ENCODE measurements around the gene CPT2. TPM values are rescaled to one million over a fixed set of nuclear protein-coding genes. Genes with fewer than 3 reads are reported as not detected.

The CPT2 gene
- total and polyA plus RNA-seq, 10 donors, result 7.1 to 30.9 (median 16.8) TPM

DNA sequence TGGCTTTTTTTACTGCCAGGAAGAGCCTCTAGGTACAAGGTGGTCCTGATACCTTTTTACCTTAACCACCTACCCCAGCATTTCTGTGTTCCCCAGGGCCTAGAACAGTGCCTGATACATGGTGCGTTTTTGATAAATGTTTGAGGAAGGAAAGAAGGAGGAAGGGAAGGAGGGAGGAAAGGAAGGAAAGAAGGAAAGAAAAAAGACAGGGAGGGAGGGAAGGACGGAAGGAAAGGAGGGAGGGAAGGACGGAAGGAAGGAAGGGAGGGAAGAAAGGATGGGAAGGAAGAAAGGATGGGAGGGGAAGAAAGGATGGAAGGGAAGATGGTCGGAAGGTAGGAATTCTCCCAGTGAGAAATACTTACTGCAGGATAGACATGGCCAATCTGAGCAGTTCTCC is 53.7 kb downstream of the CPT2 start:
- TF ChIP-seq POLR2A (IDR thresholded peaks at IDR 0.05), result no peak
- TF ChIP-seq POLR2AphosphoS5 (IDR thresholded peaks at IDR 0.05), result no peak
- TF ChIP-seq, protein P1, sequence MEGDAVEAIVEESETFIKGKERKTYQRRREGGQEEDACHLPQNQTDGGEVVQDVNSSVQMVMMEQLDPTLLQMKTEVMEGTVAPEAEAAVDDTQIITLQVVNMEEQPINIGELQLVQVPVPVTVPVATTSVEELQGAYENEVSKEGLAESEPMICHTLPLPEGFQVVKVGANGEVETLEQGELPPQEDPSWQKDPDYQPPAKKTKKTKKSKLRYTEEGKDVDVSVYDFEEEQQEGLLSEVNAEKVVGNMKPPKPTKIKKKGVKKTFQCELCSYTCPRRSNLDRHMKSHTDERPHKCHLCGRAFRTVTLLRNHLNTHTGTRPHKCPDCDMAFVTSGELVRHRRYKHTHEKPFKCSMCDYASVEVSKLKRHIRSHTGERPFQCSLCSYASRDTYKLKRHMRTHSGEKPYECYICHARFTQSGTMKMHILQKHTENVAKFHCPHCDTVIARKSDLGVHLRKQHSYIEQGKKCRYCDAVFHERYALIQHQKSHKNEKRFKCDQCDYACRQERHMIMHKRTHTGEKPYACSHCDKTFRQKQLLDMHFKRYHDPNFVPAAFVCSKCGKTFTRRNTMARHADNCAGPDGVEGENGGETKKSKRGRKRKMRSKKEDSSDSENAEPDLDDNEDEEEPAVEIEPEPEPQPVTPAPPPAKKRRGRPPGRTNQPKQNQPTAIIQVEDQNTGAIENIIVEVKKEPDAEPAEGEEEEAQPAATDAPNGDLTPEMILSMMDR (IDR thresholded peaks at IDR 0.05 in 8 of 11, conservative IDR thresholded peaks at IDR 0.05 in 3 of 11), result no peak
- H3K4me1 ChIP-seq, result peaks cover 0 to 11% (median 0%) of the 10 kb centered on the region in 6 donors
- peaks cover 0 to 55% (median 0%) of the 10 kb centered on the region in 6 donors for H3K36me3 ChIP-seq
- H3K27me3 ChIP-seq (replicated peaks in 1 of 7), result no peaks in the 10 kb centered on the region
- DNase-seq, result no peak
- H3K4me3 ChIP-seq, result no peak overlapping the region
- no peaks in the 10 kb centered on the region for H3K9me3 ChIP-seq
- 79 to 91% (median 83%) methylated on average over 4 of the region's 4 CpGs for WGBS, 5 donors
- intact Hi-C loops (cut with DNase I; ENCODE audit: low total_unique reads), result no loop called here
- H3K27ac ChIP-seq, result no peak overlapping the region

DNA sequence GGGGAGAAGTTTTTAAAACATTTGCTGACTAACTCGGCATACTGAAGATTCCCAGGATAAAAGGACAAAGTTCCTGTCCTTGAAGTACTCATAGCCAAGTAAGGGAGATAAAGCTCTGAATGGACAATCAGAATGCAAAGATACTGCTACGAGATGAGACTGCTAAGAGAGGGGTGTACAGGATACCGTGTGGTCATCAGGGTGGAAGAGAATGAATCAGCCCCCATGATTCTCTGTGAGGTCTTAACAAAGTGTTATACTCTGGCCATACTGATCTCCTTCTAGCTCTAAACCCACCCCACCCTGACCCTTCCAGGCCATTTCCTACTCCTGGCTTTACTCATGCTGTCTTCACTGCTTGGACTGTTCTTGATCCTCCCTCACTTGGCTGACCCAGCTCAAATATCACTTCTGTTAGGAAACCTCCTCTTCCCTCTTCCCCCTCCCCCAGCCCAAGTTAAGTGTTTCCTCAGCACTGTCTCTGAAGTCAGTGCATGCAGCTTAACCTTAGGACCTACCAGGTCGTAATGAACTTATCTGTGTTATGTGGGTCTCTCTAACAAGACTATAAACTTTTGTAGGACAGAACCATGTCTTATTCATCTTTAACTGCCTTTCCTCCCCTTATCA is 57.5 kb downstream of the CPT2 start:
- no peak for DNase-seq
- Histone ChIP-seq H3K27me3 (replicated peaks in 1 of 7) (no peaks in the 10 kb centered on the region), H3K4me1 (no peaks in the 10 kb centered on the region), H3K36me3 (peaks cover 0 to 87% (median 0%) of the 10 kb centered on the region in 6 donors), H3K9me3 (no peaks in the 10 kb centered on the region), H3K4me3 (no peak overlapping the region), H3K27ac (no peak overlapping the region)
- intact Hi-C loops (cut with DNase I; ENCODE audit: low total_unique reads), result no loop called here
- TF ChIP-seq, protein P1 (IDR thresholded peaks at IDR 0.05 in 8 of 11, conservative IDR thresholded peaks at IDR 0.05 in 3 of 11), result no peak
- TF ChIP-seq POLR2A (IDR thresholded peaks at IDR 0.05) (no peak), POLR2AphosphoS5 (IDR thresholded peaks at IDR 0.05) (no peak)
- WGBS, 5 donors, result 77 to 85% (median 80%) methylated on average over 4 of the region's 4 CpGs

DNA sequence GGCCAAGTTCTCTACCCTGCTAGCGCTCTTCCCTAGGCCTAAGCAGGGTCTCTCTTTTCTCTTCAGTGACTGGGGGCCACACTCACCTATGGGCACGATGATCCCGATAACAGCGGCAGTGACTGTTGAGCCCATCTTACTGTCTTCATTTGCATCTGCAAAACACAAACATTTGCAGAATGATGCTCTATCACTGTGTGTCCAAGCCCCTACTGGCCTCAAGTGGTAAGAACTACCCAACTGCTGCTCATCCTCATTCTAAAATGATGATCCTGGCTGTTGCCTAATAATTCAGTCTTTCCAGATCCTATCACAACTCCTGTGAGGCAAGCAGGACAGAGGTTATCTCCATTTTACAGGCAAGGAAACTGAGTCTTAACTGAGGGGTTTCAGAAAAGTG is 58.4 kb downstream of the CPT2 start:
- Histone ChIP-seq H3K4me1 (no peaks in the 10 kb centered on the region), H3K27me3 (replicated peaks in 1 of 7) (no peaks in the 10 kb centered on the region), H3K36me3 (peaks cover 0 to 87% (median 0%) of the 10 kb centered on the region in 6 donors), H3K27ac (no peak overlapping the region), H3K9me3 (no peaks in the 10 kb centered on the region), H3K4me3 (no peak overlapping the region)
- intact Hi-C loops (cut with DNase I; ENCODE audit: low total_unique reads), result no loop called here
- DNase-seq, result no peak
- TF ChIP-seq POLR2A (IDR thresholded peaks at IDR 0.05) (no peak), POLR2AphosphoS5 (IDR thresholded peaks at IDR 0.05) (no peak)
- TF ChIP-seq, protein P1 (IDR thresholded peaks at IDR 0.05 in 8 of 11, conservative IDR thresholded peaks at IDR 0.05 in 3 of 11), result no peak
- WGBS, 5 donors, result 89 to 100% (median 97%) methylated on average over 4 of the region's 4 CpGs

DNA sequence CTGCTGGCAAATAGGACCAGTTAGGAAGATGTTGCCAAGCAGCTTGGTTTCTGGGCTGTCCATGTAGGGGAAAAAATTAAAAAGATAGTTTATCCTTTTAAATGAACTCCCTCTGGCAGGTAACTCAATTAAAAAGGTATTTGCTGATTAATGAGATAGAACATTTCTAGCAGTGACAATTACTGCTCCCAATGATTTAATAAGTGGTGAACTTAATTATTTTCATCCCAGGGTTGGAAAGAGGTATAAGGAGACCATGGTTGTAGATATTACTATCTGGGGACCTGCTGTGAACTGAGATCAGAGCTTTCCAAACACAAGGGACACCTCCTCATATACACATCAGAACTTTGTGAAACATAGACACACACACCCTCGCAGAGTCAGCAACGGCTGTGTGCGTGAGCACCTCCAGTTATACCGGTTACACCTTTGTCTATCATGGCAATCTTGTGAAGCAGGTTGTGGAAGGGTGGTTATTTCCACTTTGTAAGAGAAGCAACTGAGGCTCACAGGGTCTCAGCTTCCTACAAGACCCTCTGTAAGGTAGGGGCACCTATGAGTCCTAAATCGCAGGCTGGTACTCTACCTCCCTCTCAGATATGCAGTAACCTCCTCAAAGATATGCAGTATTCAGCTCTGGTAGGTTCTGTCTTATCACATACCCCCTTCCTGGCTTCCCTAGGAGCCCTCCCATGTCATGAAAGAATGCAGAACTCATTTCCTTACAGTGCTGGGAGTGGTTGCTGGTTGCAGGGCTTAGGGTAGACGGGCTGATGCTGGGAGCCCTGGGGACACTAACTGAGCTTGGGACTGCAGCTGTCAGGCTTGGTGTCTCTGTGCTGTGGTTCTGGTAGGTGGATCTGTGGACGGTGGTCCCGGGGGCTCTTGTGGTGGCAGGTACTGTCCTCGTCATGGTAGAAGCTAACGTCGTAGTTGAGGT is 60.2 kb downstream of the CPT2 start:
- no peak overlapping the region for H3K27ac ChIP-seq
- intact Hi-C loops (cut with DNase I; ENCODE audit: low total_unique reads), result no loop called here
- no peak for TF ChIP-seq POLR2A (IDR thresholded peaks at IDR 0.05)
- no peak for TF ChIP-seq POLR2AphosphoS5 (IDR thresholded peaks at IDR 0.05)
- TF ChIP-seq, protein P1 (IDR thresholded peaks at IDR 0.05 in 8 of 11, conservative IDR thresholded peaks at IDR 0.05 in 3 of 11), result no peak
- no peaks in the 10 kb centered on the region for H3K4me1 ChIP-seq
- no peaks in the 10 kb centered on the region for H3K27me3 ChIP-seq (replicated peaks in 1 of 7)
- H3K36me3 ChIP-seq, result peaks cover 0 to 87% (median 2%) of the 10 kb centered on the region in 6 donors
- DNase-seq, result no peak
- H3K9me3 ChIP-seq, result no peaks in the 10 kb centered on the region
- H3K4me3 ChIP-seq, result no peak overlapping the region
- WGBS, 5 donors, result 91 to 97% (median 94%) methylated on average over 10 to 11 of the region's 11 CpGs

Data from spleen (tissue), 11 donors.